HG02610 (cell line): ENCODE data around the gene ZBTB20.
A peak's percentile ranks its signal among the peaks of the same experiment; 100 is the strongest.

Source experiments
- ATAC-seq: cut with Tn5 transposase; IDR thresholded peaks from one replicate; pipeline ENCODE4 v1.9.1; 2021; ENCODE audit warnings: mild to moderate bottlenecking, moderate library complexity; ENCODE audit not compliant: unreplicated experiment

Gene ZBTB20

DNA sequence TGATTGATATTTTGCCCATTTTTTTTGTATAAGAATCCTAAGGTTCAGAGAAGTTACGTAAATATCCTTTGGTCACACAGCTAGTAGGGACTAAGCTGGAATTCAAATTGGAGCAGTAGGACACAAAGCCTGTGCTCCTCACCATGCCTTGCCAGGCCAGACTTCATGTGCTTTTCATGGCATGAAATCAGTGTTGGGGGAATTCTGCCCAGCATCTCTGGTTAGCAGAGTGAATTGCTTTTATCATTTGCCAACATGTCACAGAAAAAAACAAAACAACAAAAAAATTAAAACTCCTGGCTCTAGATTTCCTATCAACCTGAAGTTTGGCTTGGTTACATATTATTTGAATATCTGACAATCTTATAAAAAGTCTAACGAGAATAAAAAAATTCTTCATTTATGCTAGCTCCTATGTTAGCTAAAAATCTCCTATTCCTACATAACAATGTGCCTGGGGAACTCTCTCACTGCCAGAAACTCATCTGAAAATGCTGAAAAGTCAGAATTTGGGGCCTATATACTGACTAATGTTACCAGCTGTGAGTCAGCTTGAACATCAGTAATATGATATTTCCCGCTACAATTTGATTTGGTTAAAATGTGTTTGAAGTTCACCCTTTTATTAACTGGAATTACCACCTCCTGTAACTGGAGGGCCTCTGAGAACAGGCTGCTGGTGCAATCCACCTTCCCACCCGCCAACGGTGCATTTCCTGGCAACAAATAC, 711.5 kb downstream of the ZBTB20 start:
- no peak for ATAC-seq

DNA sequence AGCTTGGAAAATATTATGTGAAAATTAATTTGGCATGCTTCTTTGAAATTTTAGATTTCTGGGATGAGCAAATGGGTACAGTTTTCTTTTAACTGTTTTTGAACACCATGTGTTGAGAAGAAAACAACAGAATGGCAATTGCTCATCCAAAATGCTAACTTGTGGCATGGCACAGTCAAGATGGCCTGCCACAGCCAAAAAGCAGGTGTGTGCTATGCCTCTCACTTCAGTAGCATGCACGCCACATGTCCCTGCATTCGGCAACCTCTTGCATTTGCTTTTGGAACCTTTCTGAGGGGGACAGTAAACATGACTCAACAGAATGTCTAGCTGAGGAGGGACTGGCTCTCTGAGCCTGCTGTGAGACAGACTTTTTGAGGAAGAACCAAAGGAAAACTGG, 714.8 kb downstream of the ZBTB20 start:
- ATAC-seq, result no peak

DNA sequence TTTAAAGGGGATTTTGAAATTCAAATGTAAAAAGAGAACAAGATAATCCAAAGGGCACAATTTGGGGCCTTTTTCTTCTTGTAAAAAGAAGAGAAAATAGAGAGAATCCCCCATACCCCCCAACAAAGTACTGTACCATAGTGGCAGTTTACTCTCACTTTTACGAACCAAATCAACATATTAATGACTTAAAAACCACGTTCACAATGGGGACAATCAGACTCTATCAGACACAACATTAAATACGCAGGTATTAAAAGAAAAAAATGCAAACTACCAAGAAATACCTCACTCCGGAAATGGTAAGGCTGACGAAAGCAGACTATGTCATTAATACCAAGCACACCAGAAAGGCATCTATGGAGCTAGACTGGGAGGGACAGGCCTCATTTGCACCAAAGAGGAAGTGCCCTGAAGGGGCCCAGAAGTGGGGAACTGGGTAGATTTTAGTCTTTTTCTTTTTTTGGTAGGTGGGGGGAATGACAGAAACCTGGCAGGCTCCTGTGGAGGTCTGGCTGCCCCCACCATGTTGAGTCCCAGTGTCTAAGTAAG, 719.0 kb downstream of the ZBTB20 start:
- ATAC-seq, result no peak

DNA sequence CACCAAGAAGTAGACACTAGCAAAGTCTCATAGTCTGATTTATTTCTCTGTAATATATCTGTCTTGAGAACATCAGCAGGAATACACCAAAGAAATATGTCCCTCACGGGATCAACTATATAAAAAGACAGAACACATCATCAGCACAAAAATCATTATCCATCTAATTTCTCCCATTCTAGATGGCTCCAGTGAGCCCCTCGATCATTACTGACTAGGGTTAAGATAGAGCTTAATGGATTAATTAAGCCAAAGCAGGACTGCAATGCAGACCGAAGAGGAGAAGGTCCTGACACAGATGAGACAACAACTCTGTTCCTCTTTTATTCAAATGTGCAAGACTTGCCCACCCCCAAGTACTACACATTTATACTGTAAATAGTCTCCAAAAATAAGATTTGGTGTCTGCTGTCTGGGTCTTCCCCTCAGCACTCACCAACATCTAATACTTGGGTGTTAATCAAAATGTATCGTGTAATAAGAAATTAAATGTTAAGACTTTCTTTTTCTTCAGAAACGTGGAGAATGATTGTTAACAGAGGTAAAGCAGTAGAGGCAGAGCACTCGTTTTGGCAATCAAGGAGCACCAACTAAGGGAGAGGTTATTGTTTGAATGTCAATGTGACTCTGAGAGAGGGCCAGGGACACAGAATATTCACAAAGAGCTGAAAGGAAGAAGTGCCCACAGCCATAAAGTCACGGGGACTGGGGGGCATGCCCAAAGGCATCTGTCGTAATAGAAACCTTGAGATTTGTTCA, 719.6 kb downstream of the ZBTB20 start:
- ATAC-seq, result no peak

DNA sequence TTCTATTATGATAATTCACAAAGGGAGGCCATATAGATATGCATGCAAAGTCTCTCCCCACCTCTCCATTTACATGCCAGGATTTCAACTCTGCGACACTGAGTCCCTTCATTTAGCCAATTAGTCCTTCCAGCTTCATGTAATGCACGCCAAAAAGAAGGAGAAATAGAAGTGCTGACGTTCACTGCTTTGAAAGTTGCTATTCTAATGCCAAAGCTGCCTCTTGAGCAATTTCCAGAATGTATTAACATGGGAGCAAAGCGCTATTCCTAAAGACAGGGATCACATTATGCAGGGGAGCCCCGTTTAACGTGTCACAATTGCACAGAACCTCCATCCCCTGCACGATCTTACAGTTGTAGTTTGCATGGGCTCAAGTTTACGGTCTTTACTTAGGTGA, 722.8 kb downstream of the ZBTB20 start:
- ATAC-seq, result no peak

DNA sequence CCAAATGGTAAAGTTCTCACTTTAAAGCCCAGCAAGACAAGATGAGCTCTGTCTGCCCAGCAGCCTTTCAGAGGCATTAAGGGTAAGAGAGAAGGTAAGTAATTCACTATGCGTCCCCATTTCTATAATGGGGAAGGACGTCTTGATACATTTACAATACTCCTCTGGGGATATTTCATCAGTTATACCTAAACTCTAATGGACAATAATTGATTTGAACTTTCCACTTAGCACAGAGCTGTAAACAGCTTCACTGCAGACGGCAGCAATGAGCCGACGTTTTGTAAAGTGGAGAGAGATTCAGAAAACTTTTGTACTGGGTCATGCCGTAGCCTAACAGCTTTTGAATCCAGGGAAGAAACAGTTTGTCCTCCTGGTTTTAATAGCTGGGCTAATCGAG, 725.9 kb downstream of the ZBTB20 start:
- no peak for ATAC-seq

DNA sequence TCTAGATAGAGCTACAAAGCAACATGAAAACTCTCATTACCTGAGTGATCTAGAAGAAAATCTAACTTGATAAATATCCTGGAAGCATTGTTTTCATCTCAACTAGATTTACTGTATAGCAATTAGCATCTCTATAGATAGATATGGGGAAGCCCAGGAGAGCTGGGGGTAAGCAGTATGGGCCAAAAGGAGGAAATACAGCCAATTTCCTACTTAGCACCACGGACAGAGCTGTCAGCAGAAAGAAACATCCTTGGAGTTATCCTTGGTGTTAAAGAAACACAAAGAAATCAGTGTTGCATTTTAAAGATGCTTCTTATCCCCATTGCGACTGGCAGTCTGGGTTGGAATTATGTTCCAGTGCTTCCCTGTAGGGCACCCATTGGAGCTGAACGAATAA, 727.0 kb downstream of the ZBTB20 start:
- ATAC-seq, result no peak

DNA sequence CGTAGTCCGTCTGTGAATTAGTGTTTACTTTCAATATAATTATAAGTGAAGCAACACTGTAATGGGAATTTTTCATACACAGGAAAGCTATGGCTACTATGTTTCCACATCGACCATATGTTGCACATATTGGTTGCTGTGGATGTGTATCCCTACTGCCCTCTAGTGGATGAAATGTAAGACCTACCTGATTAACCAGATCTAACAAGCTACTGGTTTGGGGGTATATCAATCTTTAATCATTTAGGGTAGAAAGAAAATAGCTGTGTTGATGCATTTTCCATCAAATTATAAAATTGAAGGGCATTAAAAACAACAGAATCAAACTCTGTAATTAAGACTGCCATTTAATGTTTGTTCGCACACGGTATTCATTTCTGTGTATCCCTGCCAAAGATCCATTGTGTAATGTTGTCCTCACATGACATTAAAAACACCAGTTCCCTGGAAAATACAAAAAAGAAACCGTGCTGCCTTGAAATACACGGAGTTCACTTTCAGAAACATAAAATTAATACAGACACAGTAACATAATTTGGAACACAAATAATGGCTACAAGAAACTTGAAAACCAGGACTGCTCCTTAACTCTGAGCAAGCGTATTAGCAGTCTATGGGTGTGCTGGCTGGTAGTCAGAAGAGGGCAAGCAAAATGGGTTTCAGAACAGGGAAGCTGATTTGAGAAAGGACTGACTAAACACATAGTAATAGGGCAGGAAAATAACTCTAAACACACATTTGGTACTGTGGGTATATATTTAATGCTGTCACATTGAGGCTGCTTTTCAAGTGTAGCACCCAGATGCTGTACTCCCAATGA, 728.2 kb downstream of the ZBTB20 start:
- ATAC-seq, result peak; percentile 63

DNA sequence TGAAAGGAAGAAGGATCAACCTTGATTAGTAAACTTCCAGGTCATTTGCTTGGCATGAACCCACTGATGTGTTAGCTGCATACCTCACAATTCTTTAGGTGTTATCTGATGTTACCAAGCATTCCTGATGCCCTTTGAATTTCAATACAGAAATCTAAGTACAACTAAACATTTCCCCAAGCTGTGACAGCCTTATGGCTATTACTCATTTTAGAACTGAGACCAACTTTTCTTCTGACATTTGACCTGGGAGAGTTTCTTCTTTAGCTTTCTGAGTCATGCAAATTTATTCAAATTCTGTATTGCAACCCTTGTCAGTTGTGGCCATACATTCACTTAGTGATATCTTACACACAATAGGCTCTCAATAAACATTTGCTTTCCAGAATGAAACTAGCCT, 729.0 kb downstream of the ZBTB20 start:
- ATAC-seq, result peak; percentile 91

DNA sequence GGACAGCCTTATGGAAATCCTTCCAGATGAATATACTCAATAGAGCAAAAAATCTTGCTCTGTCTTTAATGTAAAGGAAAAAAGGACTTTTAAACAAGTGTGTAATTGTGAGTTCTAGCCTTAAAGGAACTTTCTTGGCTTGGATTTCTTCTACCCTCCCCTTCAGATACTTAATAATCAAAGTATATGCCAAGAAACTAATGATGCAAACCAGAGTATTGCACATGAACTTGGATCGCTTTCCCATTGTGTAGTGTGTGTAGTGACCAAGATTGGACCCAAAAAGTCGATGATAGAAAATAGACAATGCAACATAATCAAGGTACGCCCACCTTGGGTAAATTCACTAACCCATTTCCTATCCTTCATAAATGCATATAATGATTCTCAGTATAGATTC, 729.4 kb downstream of the ZBTB20 start:
- ATAC-seq, result peak; percentile 27

DNA sequence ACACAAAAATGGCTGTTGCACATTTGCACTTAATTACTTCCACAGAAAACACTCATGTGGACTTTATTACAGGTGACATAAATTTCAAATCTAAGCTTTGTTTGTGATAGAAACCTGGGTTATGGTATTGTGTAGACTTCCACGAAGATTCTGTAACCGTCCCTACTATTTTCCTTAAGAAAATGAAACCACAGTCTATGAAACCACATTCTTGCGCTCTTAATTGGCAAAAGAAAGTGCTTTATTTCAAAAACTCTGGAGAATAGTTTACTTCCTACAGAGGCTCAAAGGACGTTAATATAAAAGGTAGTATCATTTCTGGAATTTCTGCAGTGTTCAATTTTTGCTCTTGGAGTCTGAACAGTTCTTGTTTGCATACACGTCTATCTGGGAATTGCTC, 729.8 kb downstream of the ZBTB20 start:
- ATAC-seq, result no peak

DNA sequence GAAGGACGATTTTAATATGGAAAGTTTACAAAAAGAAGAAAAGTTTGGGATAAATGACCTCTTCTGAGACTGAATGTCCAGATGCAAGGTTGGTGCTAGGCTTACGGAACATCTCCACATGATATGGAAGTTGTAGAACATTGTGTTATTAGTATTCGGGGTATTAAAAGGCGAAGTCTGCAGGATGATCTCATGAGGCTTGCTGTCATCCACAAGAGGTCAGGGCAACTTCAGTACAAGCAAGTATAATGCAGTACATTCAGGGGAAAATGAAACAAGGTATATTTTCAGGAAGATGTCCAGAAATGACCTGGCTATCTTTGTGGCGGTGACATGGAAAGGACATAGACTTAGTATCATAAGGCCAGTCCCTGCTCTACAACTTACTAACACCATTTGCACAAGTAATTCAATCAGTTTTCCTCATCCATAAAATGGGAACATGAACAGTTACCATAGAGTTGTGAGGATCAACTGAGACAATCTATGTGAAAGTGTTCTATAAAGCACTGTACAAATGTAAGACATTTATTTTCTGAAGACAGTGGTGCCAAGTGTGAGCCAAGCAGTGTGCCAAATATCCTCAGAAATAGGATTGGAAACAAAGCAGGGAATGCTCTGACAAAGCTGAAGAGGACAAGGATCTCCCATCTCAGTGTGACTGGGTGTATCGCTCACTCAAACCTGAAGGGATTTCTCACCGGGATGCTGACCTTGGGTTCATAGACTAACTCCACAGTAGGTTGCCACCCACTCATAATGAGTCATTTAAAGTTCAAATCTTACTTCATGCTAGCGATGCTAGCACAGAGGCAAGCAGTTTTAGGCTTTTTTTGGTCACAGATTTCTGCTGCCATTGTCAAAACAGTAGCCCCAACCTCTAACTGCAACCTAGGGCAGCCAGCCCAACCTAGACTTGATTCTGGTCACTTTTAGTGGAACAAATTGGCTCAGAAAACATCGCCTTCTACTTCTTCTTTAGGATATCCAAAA, 735.0 kb downstream of the ZBTB20 start:
- ATAC-seq, result peak; percentile 90

DNA sequence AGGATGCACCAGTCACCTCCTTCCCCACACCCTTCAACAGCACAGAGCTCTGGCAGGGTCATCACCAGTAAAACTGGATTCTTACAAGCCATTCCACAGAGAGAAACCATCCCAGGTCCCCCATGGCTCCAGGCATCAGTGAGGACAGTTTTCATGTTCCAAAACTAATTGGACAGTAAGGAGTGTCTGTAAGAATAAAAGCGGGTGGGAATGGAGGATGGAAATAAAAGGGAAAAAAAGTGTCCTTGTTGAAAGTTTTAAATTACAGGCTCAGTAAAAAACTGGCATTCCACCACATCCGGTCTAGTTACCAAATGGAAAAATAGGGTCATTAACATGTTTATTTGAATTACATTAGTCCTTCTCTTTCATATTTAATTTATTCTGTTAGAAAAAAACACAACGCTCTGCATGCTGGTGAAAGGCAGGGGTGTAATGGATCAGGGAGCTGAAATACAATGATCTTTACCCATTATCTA, 735.9 kb downstream of the ZBTB20 start:
- no peak for ATAC-seq

DNA sequence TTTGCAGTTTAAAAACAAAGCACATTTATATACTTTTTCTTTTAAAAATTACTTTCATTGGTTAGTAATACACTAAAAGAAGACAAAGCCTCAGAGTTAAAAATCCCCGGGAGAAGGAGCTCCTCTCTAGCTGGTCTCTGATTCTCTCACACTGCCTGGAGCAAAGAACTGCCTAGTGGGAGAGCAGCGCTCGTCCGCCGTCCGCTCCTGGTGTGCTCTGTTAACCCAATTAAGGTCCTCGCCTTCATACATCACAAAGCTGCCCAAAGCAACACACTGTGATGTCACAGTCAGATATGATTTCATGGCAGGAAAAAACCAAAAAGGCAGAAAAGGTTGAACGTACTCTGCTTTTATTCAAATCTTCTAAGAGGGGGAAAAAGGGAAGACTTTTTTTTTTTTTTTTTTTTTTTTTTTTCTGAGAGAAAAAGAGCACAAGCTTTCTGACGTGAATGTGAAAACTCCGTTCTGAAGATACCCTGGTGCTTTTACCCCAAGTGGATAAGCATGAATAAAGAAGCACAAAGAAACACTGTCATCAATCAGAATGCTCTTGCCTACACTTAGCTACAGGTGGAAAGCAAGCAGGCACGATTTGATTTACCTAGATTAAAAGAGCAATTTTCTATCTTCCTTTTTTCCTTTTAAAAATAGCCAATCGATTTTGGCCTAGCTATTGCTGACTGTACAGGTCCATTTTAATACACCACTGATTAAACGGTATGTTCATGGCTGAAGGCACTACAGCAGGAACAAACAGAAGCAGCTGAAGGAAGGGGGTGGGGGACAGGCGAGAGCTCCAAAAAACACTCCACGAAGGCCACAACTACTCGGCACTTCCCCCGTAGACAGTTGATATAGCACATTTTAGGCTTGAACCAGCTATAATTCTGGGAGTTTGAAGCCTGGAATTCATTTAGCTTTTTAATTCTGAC, 738.1 kb downstream of the ZBTB20 start:
- no peak for ATAC-seq

DNA sequence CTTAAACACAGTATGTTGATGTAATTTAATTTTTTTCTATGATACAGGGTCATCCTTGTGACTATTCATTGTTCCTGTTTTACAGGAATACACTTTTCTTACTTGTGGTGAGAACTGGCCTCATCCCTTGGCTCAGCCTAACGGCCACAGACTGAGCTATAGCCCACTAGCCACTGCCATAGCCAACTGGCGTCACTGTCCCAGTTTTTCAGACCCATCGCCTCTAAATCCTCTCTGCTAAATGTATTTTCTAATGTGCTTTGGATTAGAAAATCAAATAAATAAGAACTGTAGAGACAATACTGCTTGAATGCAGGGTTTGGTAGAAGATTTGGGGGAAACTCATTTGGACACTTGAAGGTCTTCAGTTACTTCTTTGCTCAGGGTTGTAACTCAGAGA, 740.2 kb downstream of the ZBTB20 start:
- no peak for ATAC-seq

DNA sequence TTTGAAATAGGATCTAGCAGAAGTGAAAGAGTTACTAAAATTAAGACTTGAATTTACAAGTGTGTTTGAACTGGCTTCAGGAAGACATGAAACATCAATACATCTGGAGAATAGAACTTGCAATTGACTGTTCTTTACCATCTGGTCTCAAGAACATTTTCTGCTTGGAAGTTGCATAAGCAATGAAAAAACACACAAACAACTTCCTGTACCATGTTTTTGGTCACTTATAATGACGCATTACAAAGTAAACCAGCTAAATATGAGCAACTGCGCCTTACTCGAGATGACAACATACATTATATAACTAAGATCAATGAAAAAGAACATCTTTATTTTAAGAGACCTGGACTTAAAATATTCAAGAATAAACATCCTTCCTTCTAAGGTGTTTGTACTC, 740.8 kb downstream of the ZBTB20 start:
- ATAC-seq, result no peak

DNA sequence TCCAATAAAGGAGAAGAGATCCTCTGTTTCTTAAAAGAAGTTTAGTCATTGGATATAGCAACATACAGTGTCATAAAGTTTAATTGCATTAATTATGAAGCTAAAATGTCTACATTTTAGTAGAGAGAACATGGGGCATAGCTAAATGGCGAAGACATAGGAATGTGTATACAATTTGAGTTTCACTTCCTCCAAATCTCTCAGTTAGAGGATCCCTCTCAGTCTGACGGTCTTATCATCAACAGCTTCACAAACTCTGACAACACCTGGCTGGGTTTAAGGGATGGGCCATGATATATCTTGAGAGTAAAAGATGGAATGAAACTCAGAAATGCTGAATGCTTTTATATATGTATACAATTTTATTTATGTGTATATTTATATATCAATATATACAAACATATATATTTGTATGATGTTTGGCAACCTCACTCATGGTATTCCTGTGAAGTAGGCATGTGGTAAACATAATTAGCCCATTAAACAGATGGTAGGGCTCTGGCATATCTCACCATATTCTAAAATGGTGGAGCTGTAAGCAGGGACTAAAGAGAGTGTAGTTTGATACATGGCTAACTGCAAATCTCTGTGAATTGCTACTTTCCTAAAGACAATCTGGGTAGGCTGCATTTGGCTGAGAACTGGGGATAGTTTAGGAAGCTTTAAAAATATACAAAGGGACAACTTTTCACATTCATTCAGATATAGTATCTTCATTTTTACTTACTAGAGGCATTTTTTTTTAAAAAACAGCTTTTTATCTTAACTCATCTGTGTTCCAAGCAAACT, 741.7 kb downstream of the ZBTB20 start:
- peak; percentile 58 for ATAC-seq

DNA sequence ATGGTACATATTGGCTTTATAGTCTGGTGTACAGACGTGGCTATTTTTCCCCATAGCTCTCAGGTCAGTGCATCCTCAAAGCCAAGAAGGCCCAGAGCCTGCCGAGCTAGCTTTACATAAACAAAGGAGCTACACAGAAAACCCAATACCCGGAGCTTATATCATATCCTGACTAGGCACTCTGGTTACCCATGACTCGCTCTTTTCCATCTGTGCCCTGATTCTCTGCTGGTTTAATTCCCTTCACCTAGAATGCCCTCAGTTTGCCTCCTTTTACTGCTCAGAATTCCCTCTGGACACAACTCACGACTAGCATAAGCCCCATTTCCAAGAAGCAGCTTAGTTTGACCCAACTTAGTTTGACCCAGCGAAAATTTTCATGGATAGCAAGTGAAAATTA, 742.5 kb downstream of the ZBTB20 start:
- ATAC-seq, result no peak
